SIG-M5 (cell line): Measurements from ENCODE around the gene EBLN2.

Source experiments
- DNase-seq: peaks from one replicate; lab custom pipeline; 2025; lab: John Stamatoyannopoulos, UW

The EBLN2 gene

DNA sequence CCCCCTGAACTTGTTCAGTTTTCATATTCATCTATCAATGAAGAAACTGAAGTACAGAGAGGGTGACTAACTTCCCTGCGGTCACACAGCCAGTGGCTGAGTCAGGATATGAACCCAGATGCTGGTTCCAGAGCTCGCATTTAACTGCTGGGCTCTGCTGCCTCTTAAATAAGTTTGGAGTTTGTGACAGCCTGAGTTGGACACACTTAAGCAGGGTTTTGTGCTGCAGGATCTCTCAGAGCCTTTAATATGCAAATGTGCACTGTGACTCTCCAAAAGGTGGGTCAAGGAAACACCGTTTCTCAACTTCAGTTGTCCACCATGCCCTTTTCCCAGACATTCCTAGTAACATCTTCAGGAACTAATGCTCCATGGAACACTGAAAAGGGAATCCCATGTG is 45.8 kb downstream of the EBLN2 start:
- no peak for DNase-seq

DNA sequence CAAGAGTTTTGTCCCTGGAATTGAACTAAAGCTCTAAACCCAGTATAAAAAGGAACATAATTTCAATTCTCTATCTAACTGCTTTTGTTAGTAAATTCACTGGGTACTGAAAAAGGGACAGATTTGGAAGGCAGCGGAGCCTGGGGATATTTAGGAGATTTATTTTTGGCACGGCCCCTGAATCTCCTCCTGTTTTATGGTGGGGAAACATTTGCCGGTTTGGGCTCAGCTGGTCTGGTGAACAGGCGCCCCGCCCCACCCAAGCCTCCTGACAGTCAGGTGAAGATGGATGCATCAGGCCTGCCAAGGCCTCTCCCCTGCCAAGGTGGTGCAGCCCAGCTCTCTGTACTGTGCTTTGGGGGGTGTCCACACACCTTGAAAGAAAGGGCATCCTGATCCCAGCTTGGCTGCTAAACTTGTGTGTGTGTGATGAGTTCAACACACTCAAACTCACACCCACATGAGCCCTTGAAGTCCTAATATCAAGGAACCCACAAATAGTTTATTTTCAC is 46.3 kb downstream of the EBLN2 start:
- no peak for DNase-seq

- no peak for DNase-seq
Measured at GRCh38 chr3:73108750-73109149, 47.3 kb downstream of the EBLN2 start.

DNA sequence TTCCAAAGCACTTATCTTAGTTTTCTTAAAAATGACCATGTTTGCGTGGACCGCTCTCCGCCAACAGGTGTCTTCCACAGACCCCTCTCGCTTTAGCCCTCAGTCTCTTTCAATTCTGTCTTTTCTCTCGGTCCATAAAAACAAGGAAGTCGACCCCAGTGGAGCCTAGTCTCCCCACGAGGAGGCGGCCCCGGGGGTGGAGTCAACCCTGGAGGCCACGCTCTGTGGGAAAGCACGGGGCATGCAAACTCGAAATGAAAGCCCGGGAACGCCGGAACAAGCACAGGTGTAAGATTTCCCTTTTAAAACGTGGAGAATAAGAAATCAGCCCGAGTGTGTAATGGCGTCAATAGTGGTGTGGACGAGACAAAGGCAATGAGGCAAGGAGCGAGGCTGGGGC is 49.1 kb downstream of the EBLN2 start:
- no peak for DNase-seq
